Measurements from ENCODE around the gene KDM5C. TPM values are rescaled to one million over a fixed set of nuclear protein-coding genes. Genes with fewer than 3 reads are reported as not detected.

KDM5C gene
- total and polyA plus RNA-seq, 2 of the 4 experiments (the other 2 are of a cell fraction): 75.4 to 84.6 TPM

GRCh38 chrX:53160297-53160983 lies 64.6 kb downstream of the KDM5C start:
- H3K4me2 ChIP-seq (ENCODE audit: low read depth, low read length): no peak overlapping the region
- ChIA-PET POLR2A (ENCODE audit: unreplicated experiment) (no interaction called here), CTCF (no interaction called here)
- DNase-seq (no peak), ATAC-seq (ENCODE audit: low read depth) (no peak)
- H4K8ac ChIP-seq (ENCODE audit: low read depth in 2 of 2, low read length in 2 of 2): no peak overlapping the region
- H2BK120ac ChIP-seq (ENCODE audit: low read depth, low read length): no peak overlapping the region
- peaks cover 15% of the 10 kb centered on the region for H3K27me3 ChIP-seq (ENCODE audit: control insufficient read depth, insufficient read depth, low read length)
- BruUV-seq (replicated peaks): no TSS peak
- WGBS, 2 experiments (ENCODE audit: extremely low coverage in 2 of 2, insufficient read length in 1 of 2): no CpG with 5 or more reads among the region's 6 CpGs
- no peak overlapping the region for H2AK5ac ChIP-seq (ENCODE audit: low read depth, low read length)
- no peak overlapping the region for H4K91ac ChIP-seq (ENCODE audit: insufficient read depth, low read depth, low read length)
- H4K5ac ChIP-seq (ENCODE audit: low read depth, low read length): no peak overlapping the region
- H3K9me3 ChIP-seq (ENCODE audit: control insufficient read depth, insufficient read depth, low read length): no peaks in the 10 kb centered on the region
- dilution Hi-C loops (cut with HindIII; ENCODE audit: low sequenced_read_pairs, unreplicated experiment): no loop called here
- H3K27ac ChIP-seq (ENCODE audit: insufficient read depth, low read length): no peak overlapping the region
- H2AFZ ChIP-seq (replicated peaks; ENCODE audit: low read length, poor library complexity): no peak overlapping the region
- H4K20me1 ChIP-seq (ENCODE audit: insufficient read depth, low read length): no peaks in the 10 kb centered on the region
- in situ Hi-C loops (cut with MboI; ENCODE audit: low sequenced_read_pairs): no loop called here
- no peak overlapping the region for H2AK9ac ChIP-seq (replicated peaks; ENCODE audit: low read depth, low read length, poor library complexity)
- no peak overlapping the region for H3K4me3 ChIP-seq (ENCODE audit: insufficient read depth, low read depth, low read length)
- intact Hi-C loops (cut with micrococcal nuclease): no loop called here
- H3K18ac ChIP-seq (ENCODE audit: low read depth, low read length): no peak overlapping the region
- no peaks in the 10 kb centered on the region for H3K4me1 ChIP-seq (ENCODE audit: control insufficient read depth, insufficient read depth, low read length)
- H3K79me1 ChIP-seq (ENCODE audit: low read depth in 1 of 2, low read length in 2 of 2): no peaks in the 10 kb centered on the region
- no peak overlapping the region for H3K4ac ChIP-seq (ENCODE audit: low read depth, low read length)
- H3K9me1 ChIP-seq (ENCODE audit: insufficient read depth, low read length): no peaks in the 10 kb centered on the region
- no peak overlapping the region for H3K14ac ChIP-seq (replicated peaks; ENCODE audit: low read depth, low read length)
- no peak overlapping the region for H3K9ac ChIP-seq (ENCODE audit: low read depth, low read length)
- no peak overlapping the region for H2BK5ac ChIP-seq (ENCODE audit: low read depth, low read length, poor library complexity, severe bottlenecking)
- no peak overlapping the region for H3K23ac ChIP-seq (ENCODE audit: low read depth, low read length)
- no peaks in the 10 kb centered on the region for H3K36me3 ChIP-seq (ENCODE audit: control insufficient read depth, insufficient read depth, low read length)
- H2BK15ac ChIP-seq (ENCODE audit: low read depth, low read length): no peak overlapping the region
- H2BK20ac ChIP-seq (ENCODE audit: low read depth, low read length): no peak overlapping the region
- no peak overlapping the region for H3K56ac ChIP-seq (ENCODE audit: extremely low read depth, insufficient read depth, low read length)
- no peak for TF ChIP-seq POLR2A (IDR thresholded peaks at IDR 0.05; ENCODE audit: low read depth, low read length)
- TF ChIP-seq RAD21 (IDR thresholded peaks at IDR 0.05; ENCODE audit: low read length): no peak
- TF ChIP-seq MXI1 (IDR thresholded peaks at IDR 0.05; ENCODE audit: borderline replicate concordance, low read depth, low read length): no peak
- TF ChIP-seq FOS (IDR thresholded peaks at IDR 0.05; ENCODE audit: low read depth, low read length): no peak
- TF ChIP-seq RFX5 (IDR thresholded peaks at IDR 0.05; ENCODE audit: low read depth, low read length): no peak
- TF ChIP-seq MAZ (IDR thresholded peaks at IDR 0.05; ENCODE audit: borderline replicate concordance, low read depth, low read length): no peak
- TF ChIP-seq SMC3 (IDR thresholded peaks at IDR 0.05; ENCODE audit: low read depth, low read length): no peak
- TF ChIP-seq CTCF (conservative IDR thresholded peaks at IDR 0.05; ENCODE audit: low read depth, low read length): no peak
- no peak for TF ChIP-seq BHLHE40 (IDR thresholded peaks at IDR 0.05; ENCODE audit: low read depth, low read length)
